ENCODE data around the gene TNFAIP8.

DNA sequence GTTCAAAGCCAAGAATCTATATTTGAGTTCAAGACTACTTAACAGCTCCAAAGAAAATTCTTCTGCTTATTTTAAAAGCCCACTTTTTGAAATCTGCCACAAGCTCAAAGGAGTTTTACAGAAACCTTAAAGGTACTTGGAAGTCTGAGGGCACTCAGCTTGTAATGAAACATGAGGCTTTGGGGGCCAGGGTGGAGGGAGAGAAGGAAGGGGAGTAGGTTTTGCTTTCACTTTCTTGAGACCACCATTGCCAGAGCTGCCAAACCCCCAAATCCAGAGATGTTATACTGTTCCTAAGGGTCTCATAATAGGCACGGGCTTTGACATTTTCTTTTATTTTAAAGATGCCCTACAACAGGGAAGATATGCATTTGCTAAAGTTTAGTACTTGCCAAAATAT, 42.6 kb upstream of the TNFAIP8 start:
- TF ChIP-seq TAF1 (IDR thresholded peaks at IDR 0.05; ENCODE audit: borderline replicate concordance, low read depth, low read length), result no peak
- TF ChIP-seq POLR2AphosphoS5 (IDR thresholded peaks at IDR 0.05; ENCODE audit: low read depth, low read length), result no peak
